Stimulated activated CD4-positive, alpha-beta T cell treated with anti-CD3 and anti-CD28 coated beads, Interleukin-12 subunit alpha, Interleukin-12 subunit beta, amount 100 ng/mL, for 48 hours (primary cell): ENCODE data around the gene CC2D1A.

Experiments used
- DNase-seq, 3 donors: peaks; one replicate each; pipeline ENCODE4 v3.0.0-alpha.2; 2020; ENCODE audit warnings: low read depth in 2 of 3, low spot score in 1 of 3

The CC2D1A gene

GRCh38 chr19:13905634-13906520 is at the start of gene CC2D1A, which contains the start of gene BRME1:
Gene CC2D1A, plus strand, starts transcription at chr19:13906201. Its CDS starts 241 bp downstream, at chr19:13906442.
Gene BRME1, minus strand, starts transcription at chr19:13906117. Its CDS starts 1,225 bp downstream, at chr19:13904892.
- peak; percentile 92 to 95 (median 94) for DNase-seq

GRCh38 chr19:13856497-13856896 is 49.5 kb upstream of the CC2D1A start:
- DNase-seq, result no peak

- DNase-seq, result no peak
These were observed 46.6 kb upstream of the CC2D1A start for GRCh38 chr19:13859361-13859880.

- no peak for DNase-seq
These were observed 45.2 kb upstream of the CC2D1A start for GRCh38 chr19:13860679-13861391.

- no peak for DNase-seq
These were observed 44.6 kb upstream of the CC2D1A start for GRCh38 chr19:13861392-13861713.

GRCh38 chr19:13861714-13862531 is 44.1 kb upstream of the CC2D1A start:
- DNase-seq, result peak; percentile 79 to 87 (median 87)

- no peak for DNase-seq
These were observed 41.8 kb upstream of the CC2D1A start for GRCh38 chr19:13864046-13864666.

GRCh38 chr19:13864667-13865570 is 41.1 kb upstream of the CC2D1A start:
- no peak for DNase-seq

GRCh38 chr19:13865571-13866462 is 40.2 kb upstream of the CC2D1A start:
- no peak for DNase-seq

GRCh38 chr19:13866463-13867046 is 39.4 kb upstream of the CC2D1A start:
- DNase-seq, result no peak

- DNase-seq, result no peak
These were observed 37.3 kb upstream of the CC2D1A start for GRCh38 chr19:13868663-13869062.

GRCh38 chr19:13869281-13869680 is 36.7 kb upstream of the CC2D1A start:
- DNase-seq, result no peak

GRCh38 chr19:13870873-13871272 is 35.1 kb upstream of the CC2D1A start:
- DNase-seq, result no peak

- DNase-seq, result no peak
These were observed 33.7 kb upstream of the CC2D1A start for GRCh38 chr19:13872339-13872694.

- DNase-seq, result no peak
These were observed 33.2 kb upstream of the CC2D1A start for GRCh38 chr19:13872695-13873389.

GRCh38 chr19:13873834-13874515 is 32.0 kb upstream of the CC2D1A start:
- no peak for DNase-seq

- DNase-seq, result no peak
These were observed 30.2 kb upstream of the CC2D1A start for GRCh38 chr19:13875824-13876223.
